Activated CD4-positive, alpha-beta T cell treated with anti-CD3 and anti-CD28 coated beads for 48 hours (primary cell): Measurements from ENCODE around the gene CDHR2.
"Not testable (repeated sequence)": the region's sequence is repeated elsewhere in the genome, so short reads cannot be mapped to it uniquely, and the experiment has no call there.

Source experiments
- DNase-seq: peaks from one replicate; pipeline ENCODE4 v3.0.0-alpha.2; 2020

Gene CDHR2

GRCh38 chr5:176597417-176598389 lies 48.6 kb downstream of the CDHR2 start:
- DNase-seq = peak; percentile 35

GRCh38 chr5:176599749-176600430 lies 50.7 kb downstream of the CDHR2 start:
- DNase-seq = not testable (repeated sequence)

- DNase-seq = no peak
These were observed 52.9 kb downstream of the CDHR2 start for GRCh38 chr5:176601901-176602482.

GRCh38 chr5:176603091-176603490 lies 53.9 kb downstream of the CDHR2 start:
- no peak for DNase-seq

- no peak for DNase-seq
These were observed 56.9 kb downstream of the CDHR2 start for GRCh38 chr5:176606032-176606431.

- DNase-seq = no peak
These were observed 57.7 kb downstream of the CDHR2 start for GRCh38 chr5:176606875-176607274.

GRCh38 chr5:176608142-176608705 lies 59.1 kb downstream of the CDHR2 start:
- no peak for DNase-seq

GRCh38 chr5:176608937-176609723 lies 60.0 kb downstream of the CDHR2 start:
- peak; percentile 48 for DNase-seq

- DNase-seq = peak; percentile 69
These were observed 60.7 kb downstream of the CDHR2 start, which contains the start of gene GPRIN1 for GRCh38 chr5:176609724-176610434. Gene GPRIN1, minus strand, starts transcription at chr5:176610156. Its CDS starts 10,322 bp downstream, at chr5:176599834.

- no peak for DNase-seq
These were observed 61.3 kb downstream of the CDHR2 start for GRCh38 chr5:176610435-176610773.

GRCh38 chr5:176611435-176611834 lies 62.3 kb downstream of the CDHR2 start:
- peak; percentile 68 for DNase-seq

GRCh38 chr5:176612008-176612407 lies 62.9 kb downstream of the CDHR2 start:
- DNase-seq = no peak

GRCh38 chr5:176612855-176613254 lies 63.7 kb downstream of the CDHR2 start:
- no peak for DNase-seq

- DNase-seq = no peak
These were observed 65.8 kb downstream of the CDHR2 start for GRCh38 chr5:176614805-176615478.

GRCh38 chr5:176616511-176616910 lies 67.4 kb downstream of the CDHR2 start:
- DNase-seq = no peak

- no peak for DNase-seq
These were observed 69.6 kb downstream of the CDHR2 start for GRCh38 chr5:176618783-176619182.

- peak; percentile 93 for DNase-seq
These were observed 70.0 kb downstream of the CDHR2 start for GRCh38 chr5:176619203-176619568.

- no peak for DNase-seq
These were observed 70.6 kb downstream of the CDHR2 start for GRCh38 chr5:176619569-176620332.

- DNase-seq = peak; percentile 37
These were observed 71.3 kb downstream of the CDHR2 start for GRCh38 chr5:176620333-176620981.

GRCh38 chr5:176621661-176622079 lies 72.5 kb downstream of the CDHR2 start:
- no peak for DNase-seq
